H1 (cell line): ENCODE results near the gene DYTN. TPM values are rescaled to one million over a fixed set of nuclear protein-coding genes. Genes with fewer than 3 reads are reported as not detected.

Experiments
- ATF3 ChIP-seq: IDR thresholded peaks from 2 replicates; pipeline ENCODE4 v1.6.1; 2011; ENCODE audit warnings: low read depth, mild to moderate bottlenecking, low read length; ENCODE audit not compliant: insufficient read depth
- CBX5 ChIP-seq: fragments of 300-800, 300-1000 bp; sonication (generic); IDR thresholded peaks from 2 replicates; pipeline ENCODE4 v1.7.1; 2016; ENCODE audit warnings: antibody characterized with exemption, low read length, low read depth
- CHD7 ChIP-seq: fragments of 300-600 bp; sonication (generic); IDR thresholded peaks from 2 replicates; pipeline ENCODE4 v1.7.1; 2012; ENCODE audit warnings: low read length, moderate library complexity, mild to moderate bottlenecking, inconsistent platforms; ENCODE audit not compliant: insufficient replicate concordance
- CREB1 ChIP-seq: IDR thresholded peaks from 2 replicates; pipeline ENCODE4 v1.6.1; 2012; ENCODE audit warnings: inconsistent platforms
- HDAC6 ChIP-seq: IDR thresholded peaks from one replicate; pipeline ENCODE4 v1.7.1; 2012; ENCODE audit warnings: low read depth, mild to moderate bottlenecking, inconsistent platforms, low read length, moderate library complexity
- KDM1A ChIP-seq: fragments of 200-600, 300-600 bp; sonication (generic); IDR thresholded peaks from 2 replicates; pipeline ENCODE4 v1.7.1; 2016; ENCODE audit warnings: mild to moderate bottlenecking, low read length, borderline replicate concordance
- POLR2A ChIP-seq, 2 experiments: IDR thresholded peaks; 1 replicate in 1 of 2; 2 replicates in 1 of 2; pipeline ENCODE4 v1.6.1; 2011; ENCODE audit warnings: low read depth in 2 of 2, low read length in 2 of 2, mild to moderate bottlenecking in 2 of 2; ENCODE audit errors: control extremely low read depth in 1 of 2
- SP4 ChIP-seq: IDR thresholded peaks from 2 replicates; pipeline ENCODE4 v1.6.1; 2012; ENCODE audit warnings: low read length, inconsistent platforms
- TBP ChIP-seq: IDR thresholded peaks from 2 replicates; pipeline ENCODE4 v1.6.1; 2011; ENCODE audit warnings: low read depth, low read length, improper control_type of control experiment
- ZNF274 ChIP-seq: IDR thresholded peaks from 2 replicates; pipeline ENCODE4 v1.7.0; 2012; ENCODE audit warnings: low read length, borderline replicate concordance; ENCODE audit errors: extremely low read depth
- polyA plus RNA-seq, 7 experiments: library from polyadenylated mRNA; depleted of rRNA in 3 of 7; stranded (reverse) in 5 of 7; unstranded in 2 of 7; fragments of >200 nt in 5 of 7; fragments of 200-250 nt in 2 of 7; gene quantifications; 1 replicate in 5 of 7; 2 replicates in 1 of 7; 4 replicates in 1 of 7; pipeline versions ENCODE4 v1.2.1 to v1.2.3, GENCODE V29; 2011 to 2013; ENCODE audit warnings: missing spikeins in 2 of 7, mixed read lengths in 2 of 7
- total RNA-seq: library from RNA; stranded (reverse); fragmentation: NEBNext Ultra II Directional; extraction: Animal tissue kit (Norgen Biotek cat#: 25700); gene quantifications from 2 replicates; pipeline ENCODE4 v1.2.1, GENCODE V29; 2021

DYTN gene
- total and polyA plus RNA-seq, 2 of the 8 experiments (the other 6 are each of a cell fraction or from before 2014, with no cell fraction given), result not detected

GRCh38 chr2:206765242-206766056, 47.3 kb upstream of the DYTN start, which contains the start of the genes FASTKD2 and MDH1B (continued):
- TF ChIP-seq CHD7 (no peak), HDAC6 (no peak), TBP (peak; percentile 75; the same call in 1 of the 2 replicates), POLR2A (IDR thresholded peaks at IDR 0.05; ENCODE audit: control extremely low read depth in 1 of 2, low read depth in 2 of 2, low read length in 2 of 2) (peak; percentile 92), SP4 (no peak), CREB1 (peak; percentile 27), ATF3 (no peak), CBX5 (no peak), KDM1A (no peak), ZNF274 (no peak)
